A204.1 (cell line): ENCODE data around the gene NBEA.

Experiments
- FAIRE-seq: peaks from 2 replicates; lab custom pipeline; 2012; peaks lifted over from hg19 to GRCh38; lab: Jason Lieb, UNC

Gene NBEA

DNA sequence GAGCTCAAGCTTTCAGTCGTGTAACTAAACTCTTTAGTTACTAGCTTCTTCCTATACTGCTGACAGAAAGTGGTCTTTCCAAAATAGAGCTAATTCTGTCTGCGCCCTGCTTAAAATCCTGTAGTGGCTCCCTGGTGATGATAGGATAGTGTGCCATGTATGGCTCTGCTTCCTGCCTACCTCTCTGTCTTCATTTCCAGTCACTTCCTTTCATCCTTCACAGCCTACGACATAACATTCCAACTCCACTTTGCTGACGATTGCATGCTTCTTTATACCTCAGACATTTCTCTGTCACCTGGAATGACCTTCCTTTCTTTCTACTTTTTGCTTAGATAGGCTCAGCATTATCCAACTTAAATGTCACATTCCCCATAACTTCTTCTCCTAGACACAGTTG lies 343.6 kb downstream of the NBEA start:
- no peak for FAIRE-seq

DNA sequence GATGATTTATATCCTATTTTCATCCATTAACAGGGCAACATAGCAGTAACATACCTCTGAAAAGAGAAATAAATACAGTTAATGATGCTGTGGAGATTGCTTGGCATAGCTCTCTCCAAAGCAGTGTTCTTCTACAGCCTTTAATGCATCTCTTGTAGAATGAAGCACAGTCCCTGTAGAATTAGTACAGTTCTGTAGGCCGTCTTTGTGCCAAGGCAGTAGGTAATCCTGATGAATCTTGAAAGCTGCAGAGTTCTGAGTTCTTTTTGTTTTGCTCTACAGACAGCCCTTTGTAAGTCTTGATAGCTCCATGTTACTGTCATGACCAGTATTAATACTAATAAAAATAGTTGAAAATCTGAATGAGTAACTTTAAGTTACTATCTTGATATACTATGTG lies 350.3 kb downstream of the NBEA start:
- FAIRE-seq = no peak

DNA sequence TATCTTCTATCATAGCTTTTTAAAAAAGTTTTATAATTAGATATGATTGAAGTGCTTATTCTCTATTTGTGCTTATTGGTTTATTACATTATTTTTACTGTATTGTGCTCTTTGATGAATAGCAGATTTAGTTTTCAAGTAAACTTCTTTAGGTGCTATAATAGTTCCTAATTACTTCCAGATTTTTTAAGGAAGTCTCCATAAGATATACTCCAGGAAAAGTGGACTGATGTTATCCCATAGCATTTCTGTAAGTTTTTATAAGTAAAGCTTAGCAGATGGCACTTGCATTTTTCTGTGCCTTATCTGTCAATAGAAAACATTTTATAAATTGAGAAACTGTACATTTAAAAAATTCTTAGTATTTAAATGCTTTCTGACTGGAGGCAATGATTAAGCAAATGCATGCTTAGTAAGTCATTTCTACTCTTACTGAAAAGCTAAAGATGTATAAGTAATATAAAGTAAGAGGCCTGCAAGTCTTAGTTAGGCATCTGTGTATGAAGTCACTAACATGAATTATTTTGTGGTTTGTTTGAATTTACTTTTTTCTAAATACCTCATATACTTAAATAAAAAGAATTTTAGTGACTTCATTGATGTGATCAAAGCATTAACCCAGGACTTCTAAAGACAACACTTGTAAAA lies 351.6 kb downstream of the NBEA start:
- no peak for FAIRE-seq

DNA sequence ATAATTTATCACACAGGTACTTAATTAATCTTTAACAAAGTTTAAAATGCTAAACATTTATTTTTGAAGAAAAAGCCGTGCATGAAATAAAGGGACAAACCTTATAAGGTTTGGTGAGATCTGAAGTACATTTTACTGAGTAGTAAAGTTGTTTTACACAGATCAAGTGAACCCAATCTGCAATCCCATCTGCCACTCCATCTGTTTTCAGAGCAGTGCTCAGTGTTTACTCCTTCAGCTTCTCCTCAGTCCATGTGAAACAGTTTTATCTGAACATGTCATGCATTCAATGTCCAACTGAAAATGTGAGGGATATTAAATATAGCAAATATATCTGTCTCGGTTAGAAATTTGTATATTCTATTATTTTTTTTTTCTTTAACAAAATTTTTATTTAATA lies 367.6 kb downstream of the NBEA start:
- peak; percentile 59 for FAIRE-seq

DNA sequence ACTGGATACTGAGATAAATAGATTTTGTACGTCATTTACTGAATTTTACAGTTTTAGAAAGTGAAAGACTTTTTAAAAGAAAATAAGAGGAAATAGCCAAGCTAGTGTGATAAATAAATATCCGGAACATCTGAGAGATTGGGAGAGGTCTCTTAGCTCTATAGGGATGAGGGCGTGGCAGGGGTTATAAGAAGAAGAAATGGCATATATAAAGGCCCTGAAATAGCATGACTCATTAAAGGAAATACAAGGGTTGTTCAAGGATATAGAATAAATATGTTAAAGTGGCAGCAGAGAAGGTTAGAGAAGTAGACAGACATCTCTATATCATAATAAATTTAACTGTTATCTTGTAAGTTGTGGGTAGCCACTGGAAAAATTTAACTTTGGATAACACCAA lies 390.1 kb downstream of the NBEA start:
- no peak for FAIRE-seq

DNA sequence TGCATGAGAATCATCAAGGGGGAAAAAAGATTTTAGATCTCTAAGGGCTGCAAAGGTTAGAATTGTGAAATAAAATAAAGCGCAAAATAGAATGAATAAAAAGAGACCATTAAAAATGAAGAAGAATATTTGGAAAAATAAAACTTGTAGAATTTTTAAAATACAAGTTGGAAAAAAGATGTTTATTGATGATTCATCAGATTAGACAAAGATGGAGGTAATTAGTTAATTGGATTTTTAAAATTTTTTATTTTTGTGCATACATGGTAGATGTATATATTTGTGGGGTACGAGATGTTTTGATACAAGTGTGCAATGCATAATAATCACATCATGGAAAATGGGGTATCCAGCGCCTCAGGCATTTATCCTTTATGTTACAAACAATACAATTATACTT lies 391.1 kb downstream of the NBEA start:
- FAIRE-seq = peak; percentile 6

DNA sequence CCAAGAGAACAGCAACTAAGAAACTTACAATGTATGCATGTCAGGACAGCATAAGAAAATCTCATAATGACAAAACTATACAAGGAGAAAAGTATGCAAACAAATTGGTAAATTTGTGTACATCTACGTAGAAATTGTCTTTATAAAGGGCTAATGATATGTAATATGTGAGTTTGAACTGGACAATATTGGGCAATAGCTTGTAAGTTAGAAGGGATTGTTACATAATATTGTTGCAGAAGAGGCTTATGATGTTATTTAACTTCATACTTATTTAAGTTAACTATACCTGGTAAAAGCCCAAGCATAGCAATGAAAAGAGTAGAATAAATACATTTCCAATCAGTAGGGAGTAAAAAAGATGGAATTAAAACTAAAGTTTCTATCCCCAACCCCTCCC lies 400.4 kb downstream of the NBEA start:
- FAIRE-seq = no peak

DNA sequence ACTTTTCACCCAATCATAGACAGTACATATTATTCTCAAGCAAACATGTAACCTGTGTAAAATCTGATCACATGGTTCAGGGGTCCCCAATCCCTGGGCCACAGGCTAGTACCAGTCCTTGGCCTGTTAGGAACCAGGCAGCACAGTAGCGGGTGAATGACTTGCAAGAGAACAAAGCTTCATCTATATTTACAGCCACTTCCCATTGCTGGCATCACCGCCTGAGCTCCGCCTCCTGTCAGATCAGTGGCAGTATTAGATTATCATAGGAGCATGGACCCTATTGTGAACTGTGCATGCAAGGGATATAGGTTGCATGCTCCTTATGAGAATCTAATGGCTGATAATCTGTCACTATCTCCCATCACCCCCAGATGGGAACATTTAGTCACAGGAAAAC lies 401.3 kb downstream of the NBEA start:
- FAIRE-seq = no peak

DNA sequence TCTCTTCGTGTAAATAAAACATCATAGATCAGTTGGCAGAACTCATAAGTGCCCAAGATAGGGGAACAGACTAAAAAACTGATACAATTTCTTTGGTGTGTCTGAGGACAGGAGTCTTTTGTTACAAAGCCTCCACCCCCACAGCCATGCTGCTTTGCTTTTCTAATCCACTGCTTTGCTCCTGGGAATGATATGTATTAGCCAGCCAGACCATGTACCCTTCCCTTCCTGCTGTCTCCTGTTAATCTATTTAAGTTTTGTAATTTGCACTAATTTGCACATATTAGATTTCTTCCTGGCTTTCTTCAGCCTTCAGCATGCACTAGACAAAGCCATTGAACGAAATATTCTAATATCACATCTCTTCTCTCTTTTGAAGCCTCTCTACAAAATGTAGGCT lies 403.9 kb downstream of the NBEA start:
- FAIRE-seq = no peak

DNA sequence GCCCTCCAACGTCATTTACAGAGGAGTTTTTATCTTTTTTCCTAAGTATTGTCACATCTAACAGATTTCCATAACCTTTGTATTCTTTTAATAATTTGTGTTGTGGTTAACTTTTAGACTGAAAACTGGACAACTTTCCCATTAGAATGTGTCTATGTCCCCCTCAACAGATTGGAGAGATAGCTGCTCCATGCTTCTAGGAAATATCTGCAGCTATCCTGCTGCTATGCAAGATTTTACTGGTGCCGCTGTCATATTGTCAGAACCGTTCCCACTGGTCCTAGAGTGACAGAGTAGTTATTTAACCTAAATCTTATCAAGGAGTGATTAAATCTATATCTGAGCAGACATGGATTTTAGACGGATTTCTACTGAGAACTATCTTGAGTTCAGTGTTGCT lies 404.4 kb downstream of the NBEA start:
- FAIRE-seq = no peak

DNA sequence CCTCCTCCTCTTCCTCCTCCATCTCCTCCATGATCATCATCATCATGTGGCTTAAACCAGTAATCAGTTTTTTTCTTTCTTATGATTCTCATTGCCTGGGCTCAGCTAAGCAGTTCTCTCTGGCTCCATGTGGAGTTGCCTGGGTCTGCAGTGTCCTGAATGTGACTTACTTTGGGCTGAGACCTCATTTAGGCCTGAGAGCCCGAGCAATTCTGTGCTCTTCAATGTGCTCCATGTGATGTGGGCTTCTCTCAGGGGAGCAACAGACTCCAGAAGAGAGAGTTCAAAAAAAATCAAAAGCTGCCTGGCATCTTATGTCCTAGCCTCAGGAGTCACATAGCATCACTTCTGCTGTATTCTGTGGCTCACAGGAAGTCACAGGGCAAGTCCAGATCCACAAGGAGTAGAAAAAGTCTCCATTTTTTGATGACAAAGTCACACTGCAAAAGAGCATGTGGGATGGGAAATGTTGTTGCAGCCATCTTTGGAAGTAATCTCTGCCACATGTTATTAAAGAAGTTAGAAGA lies 405.7 kb downstream of the NBEA start:
- FAIRE-seq = no peak

DNA sequence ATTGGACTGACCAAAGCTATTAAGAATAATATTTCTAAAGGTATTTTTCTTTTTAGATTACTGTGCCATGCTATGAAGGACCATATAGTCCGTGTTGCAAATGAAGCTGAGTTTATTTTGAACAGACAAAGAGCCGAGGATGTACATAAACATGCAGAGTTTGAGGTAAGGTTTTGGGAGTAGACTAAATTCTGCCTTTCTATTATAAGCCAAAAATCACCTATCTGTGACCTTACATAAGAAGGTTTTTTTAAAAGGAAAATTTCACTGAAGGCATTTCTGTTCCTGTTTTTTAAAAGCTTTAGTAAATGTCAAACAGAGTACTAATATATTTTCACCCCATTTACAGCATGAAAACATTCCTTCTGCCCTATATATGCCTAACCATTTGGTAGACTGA lies 407.0 kb downstream of the NBEA start:
- no peak for FAIRE-seq

DNA sequence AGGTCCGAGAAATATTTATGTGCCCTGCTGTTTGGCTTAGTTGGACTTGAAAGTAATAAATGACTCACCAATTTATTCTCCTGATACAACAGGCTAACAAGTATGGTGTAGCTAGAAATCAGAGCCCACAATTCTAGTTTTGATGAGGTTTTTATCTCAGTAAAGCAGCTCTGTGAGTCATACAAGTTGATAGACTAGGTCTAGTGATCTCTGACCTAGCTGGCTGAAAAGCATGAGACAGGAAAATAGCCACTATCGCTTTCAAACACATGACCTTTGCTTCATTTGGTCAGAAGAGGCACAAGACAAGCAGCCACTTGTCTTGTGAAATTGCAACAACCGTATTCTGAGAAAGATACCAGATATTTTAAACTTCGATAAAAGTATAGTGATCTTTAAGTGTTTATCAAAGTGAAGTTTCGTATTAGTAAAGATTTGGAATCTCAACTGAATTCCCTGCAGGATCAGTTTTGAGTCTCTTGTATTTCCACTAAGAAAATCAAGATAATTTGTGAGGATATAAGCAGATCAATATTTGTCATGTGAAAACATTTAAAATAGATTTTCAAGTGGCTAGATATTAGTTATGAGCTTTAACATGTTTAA lies 407.7 kb downstream of the NBEA start:
- FAIRE-seq = no peak

DNA sequence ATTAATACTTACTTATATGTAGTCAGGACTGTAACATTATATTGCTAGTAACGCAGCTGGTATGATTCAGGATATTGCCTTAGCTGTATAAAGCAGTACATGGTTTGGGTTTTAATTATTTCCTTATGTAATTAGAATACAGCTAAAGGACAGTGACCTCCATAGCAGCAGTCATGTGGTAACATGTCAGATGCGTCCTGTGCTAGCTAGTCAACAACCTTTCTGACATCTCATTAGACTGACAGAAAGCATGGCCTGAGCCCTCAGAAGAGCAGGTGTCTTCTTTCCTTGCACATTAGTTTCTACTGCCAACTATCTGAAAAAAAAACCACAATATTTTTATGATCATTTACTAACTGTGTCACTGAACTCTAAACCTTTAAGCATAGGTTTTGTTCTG lies 412.2 kb downstream of the NBEA start:
- FAIRE-seq = no peak

DNA sequence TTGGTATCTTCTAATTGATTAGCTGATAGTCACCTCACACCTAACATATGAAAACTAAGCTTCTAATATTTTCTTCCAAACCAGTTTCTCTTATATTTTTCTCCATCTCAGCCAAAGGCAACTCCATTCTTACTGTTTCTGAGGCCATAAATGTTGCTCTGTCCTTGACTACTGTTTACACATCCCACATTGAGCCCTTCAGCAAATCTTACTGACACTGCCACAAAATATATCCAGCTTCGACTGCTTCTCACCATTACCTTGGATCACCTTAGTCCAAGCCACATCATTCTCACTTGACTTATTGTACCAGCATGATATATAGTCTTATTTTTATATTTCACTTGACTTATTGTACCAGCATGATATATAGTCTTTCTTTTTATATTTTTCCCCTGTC lies 412.8 kb downstream of the NBEA start:
- FAIRE-seq = no peak

DNA sequence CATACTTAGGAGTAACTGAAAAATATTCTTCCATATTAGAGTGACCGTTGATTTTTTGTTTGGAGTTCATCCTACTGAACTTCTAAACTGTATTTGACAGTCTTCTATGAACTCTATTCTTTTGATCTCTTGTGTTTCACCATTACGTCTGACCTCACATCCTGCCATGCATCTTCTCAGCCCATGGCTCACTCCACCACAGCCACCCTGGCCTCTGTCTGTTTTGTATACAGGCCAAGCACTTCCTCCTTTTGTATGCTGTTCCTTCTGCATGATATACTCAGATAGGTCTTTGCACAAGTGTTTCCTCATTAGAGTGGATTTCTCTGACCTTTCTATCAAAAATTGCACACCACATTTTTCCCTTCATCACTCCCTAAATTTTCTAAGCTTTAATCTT lies 414.5 kb downstream of the NBEA start:
- no peak for FAIRE-seq

DNA sequence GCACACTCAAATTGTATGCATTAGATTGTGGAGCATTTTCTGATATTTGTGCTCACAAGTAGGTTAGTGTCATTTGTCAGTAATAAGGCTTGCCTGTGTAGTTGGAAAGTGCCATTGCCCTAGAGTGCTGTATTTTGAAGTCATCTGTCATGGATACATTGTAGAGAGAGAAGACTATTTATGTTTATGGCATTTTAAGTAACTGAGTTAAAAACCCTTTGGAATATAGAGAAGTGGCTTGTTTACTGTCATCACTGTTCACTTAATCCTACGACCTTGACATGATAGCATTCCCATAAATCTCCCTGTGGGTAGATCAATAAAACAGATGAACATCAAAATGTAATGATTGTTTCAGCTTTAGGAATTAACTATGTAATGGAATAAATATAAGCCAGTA lies 423.8 kb downstream of the NBEA start:
- FAIRE-seq = no peak

DNA sequence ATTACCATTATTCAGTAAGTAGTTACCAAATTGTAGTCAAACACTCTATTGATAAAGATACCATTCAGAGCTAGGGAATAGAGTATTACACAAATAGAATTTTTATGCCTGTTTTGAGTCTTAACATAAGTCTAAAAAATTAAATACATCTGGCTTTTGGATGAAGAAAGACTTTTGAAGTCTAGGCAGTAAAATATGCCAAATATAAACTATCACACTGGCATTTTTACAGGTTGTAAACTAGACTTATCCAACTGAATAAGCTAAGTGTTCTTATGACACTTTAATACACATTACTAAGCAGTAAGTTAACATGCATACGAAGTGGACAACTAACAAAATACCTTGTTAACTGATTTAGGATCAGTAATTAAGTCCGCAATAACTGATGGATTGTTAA lies 425.5 kb downstream of the NBEA start:
- no peak for FAIRE-seq

DNA sequence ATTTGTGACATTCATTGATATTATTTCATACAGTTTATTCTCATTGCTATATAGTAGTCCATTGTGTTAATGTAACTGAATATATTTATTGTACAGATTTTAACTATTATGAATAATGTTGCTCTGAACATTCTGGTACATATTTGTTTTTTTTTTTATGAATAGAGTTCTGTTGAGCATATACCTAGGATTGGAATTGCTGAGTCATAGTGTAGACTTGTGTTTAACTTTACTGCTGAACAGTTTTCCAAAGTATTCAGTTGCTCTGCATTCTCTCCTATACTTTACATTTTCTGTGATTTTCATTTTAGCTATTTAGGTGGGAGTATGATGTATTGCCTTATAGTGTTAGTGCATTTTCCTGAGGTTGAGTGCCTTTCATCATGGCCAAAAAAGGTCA lies 436.9 kb downstream of the NBEA start:
- FAIRE-seq = no peak

DNA sequence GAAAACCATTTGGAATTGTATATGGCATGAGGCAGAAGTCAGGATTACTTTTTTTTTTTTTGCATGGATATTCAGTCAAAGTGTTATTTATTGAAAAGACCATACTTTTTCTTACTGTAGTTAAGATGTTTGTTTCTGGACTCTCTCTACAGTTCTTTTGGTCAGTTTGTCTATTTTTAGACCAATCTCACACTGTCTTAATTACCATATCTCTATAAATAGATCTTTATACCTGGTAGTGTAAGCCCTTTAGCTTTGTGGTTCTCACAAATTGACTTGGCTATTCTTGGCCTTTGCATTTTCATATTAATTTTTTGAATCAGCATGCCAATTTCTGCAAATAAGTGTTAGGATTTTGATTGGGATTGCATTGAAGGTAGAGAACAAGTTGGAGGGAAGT lies 437.6 kb downstream of the NBEA start:
- no peak for FAIRE-seq

DNA sequence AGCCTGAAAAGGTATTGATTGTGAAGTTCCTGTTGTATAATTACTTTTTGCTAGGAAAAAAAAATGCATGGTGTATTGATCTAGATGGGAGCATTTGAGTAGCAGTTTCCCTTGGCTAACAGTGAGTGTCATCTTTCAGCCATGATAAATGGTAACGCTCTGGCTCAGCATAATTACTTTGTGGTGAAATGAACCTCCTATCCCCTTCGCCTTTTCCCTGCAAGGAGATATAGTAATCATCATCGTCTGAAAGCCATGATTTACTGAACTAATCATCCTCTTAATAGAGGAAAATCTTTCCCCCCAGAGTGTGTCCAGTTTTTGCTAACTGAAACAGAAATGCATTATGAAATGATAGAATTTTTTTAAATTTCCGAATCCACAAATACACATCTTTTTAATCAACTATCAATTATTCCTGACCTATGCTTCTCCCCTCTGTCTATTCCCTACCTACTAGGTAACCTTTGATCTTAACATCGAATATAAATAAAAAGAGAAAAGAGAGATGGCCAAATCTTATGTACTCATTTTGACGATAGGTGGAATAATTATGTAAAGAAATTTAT lies 445.7 kb downstream of the NBEA start:
- no peak for FAIRE-seq

DNA sequence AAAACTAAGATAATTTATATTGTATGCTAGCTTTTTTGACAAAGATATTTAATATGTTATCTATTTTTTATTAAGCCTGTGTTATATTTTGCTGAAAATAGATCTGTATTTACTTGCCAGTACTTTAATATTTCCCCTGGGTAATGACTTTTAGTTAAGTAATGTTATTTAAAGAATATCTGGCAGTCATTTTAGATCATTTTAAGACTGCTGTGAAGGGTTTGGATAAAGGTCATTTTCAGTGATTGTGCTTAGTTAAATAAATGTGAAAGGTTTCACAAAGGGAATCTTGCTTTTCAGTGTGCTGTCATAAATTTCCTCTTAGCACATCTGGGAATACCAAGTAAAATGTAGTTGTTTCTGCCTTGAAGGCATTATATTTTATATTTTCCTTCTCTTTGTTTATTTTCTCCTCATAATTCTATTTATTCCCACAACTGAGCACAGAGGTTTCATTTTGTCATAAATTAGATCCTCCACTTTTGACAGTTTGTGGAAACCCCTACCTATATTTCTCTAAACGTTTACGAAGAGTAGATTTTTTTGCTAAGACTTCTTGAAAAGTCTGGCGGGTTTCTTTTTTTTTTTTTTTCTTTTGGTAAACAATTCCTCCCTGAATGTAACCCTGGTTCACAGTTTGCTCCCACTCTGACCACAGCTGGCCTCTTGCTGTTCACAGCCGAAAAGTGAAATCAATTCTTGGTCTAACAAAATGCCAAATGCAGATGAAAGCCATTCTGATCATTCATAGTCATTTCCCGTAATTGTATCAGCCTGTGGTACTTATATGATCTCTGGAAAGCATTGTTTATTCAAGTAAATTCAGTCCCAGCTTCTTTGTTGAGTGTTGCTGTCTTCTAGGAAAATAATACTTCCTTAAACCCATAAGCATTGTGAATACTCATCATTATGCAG lies 446.6 kb downstream of the NBEA start:
- FAIRE-seq = peak; percentile 35

DNA sequence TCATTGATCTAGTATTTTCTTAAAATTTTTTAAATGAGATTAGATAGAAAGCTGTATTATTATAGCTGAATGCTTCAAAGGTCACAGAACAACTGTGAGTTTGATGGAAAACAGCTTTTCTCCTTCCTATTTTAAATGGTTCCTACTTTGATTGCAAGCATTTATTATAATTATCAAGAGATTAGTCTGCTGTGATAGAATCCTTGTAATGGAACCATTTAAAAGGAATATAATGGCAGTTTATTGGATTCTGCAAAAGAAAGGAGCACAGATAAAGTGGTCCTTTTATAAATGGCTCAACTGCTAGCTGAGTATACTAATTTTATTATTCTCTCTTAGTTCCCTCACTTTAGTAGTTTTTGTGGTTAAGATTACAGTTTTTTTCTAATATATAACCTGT lies 447.5 kb downstream of the NBEA start:
- no peak for FAIRE-seq
